Nephron progenitor cell (in vitro differentiated cells): ENCODE results near the gene IL10.

ENCODE experiments used
- DNase-seq: peaks from one replicate; pipeline ENCODE4 v3.0.0; 2021
- H3K27ac Mint-ChIP-seq: 2 replicates; pipeline ENCODE4 v1.8.0; 2021; ENCODE audit warnings: mild to moderate bottlenecking, moderate library complexity, mixed read lengths
- H3K27me3 Mint-ChIP-seq: 2 replicates; pipeline ENCODE4 v1.8.0; 2021; ENCODE audit warnings: mild to moderate bottlenecking, low read depth, mixed read lengths; ENCODE audit not compliant: poor library complexity
- H3K36me3 Mint-ChIP-seq: 2 replicates; pipeline ENCODE4 v1.8.0; 2021; ENCODE audit warnings: low read depth, mixed read lengths
- H3K4me1 Mint-ChIP-seq: 2 replicates; pipeline ENCODE4 v1.8.0; 2021; ENCODE audit warnings: mixed read lengths
- H3K4me3 Mint-ChIP-seq: 2 replicates; pipeline ENCODE4 v1.8.0; 2021; ENCODE audit warnings: mild to moderate bottlenecking, moderate library complexity, mixed read lengths
- H3K9me3 Mint-ChIP-seq: 2 replicates; pipeline ENCODE4 v1.8.0; 2021; ENCODE audit warnings: mild to moderate bottlenecking, moderate library complexity, mixed read lengths
- CTCF ChIP-seq: fragments of 200-600 bp; sonication (generic); IDR thresholded peaks from 2 replicates; pipeline ENCODE4 v1.5.0; 2021; ENCODE audit warnings: antibody characterized with exemption

IL10 gene

GRCh38 chr1:206792939-206793607, 20.8 kb upstream of the IL10 start:
- Mint-ChIP-seq H3K4me1 (peaks cover 44% of the 10 kb centered on the region), H3K27ac (no peak overlapping the region), H3K27me3 (peaks cover 4% of the 10 kb centered on the region), H3K36me3 (no peaks in the 10 kb centered on the region), H3K4me3 (no peak overlapping the region), H3K9me3 (peaks cover 3% of the 10 kb centered on the region)
- DNase-seq = no peak
- no peak for TF ChIP-seq CTCF

DNA sequence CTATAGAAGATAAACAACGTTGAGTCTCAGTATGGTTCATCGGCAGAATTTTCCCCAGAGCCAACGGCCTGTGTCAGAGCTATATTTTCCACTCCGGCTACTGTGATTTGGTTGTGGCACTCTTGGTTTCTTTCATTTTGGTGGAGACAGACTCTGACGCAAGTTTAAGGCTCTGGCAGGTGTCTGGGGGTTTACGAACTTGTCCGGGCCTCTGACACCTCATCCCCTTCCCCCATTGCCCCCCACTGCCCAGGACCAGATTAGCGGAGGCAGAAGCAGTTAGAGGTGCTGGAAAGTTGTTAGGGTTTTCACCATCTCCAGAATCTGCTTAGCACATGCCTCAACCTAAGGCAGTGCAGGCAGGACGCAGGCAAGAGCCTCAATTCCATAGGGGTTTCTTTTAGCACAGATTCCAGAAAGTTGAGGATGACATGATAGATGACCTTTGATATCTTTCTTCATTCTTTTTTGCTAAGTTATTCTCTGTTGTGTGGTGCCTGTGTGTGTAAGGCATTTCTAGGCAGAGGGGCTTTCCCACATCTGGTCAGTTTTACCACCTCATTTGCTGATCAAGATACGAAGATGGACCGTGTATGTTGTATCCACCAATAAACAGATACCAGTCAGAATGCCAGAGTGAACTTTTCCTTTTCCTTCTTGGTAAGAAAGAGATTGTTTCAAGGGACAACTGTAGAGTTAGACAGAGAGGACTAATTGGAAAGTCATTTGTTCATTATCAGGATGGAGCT, 18.4 kb upstream of the IL10 start:
- Mint-ChIP-seq H3K9me3 (peaks cover 3% of the 10 kb centered on the region), H3K36me3 (no peaks in the 10 kb centered on the region), H3K4me1 (peaks cover 46% of the 10 kb centered on the region), H3K4me3 (no peak overlapping the region), H3K27me3 (peaks cover 4% of the 10 kb centered on the region), H3K27ac (no peak overlapping the region)
- TF ChIP-seq CTCF = no peak
- no peak for DNase-seq

DNA sequence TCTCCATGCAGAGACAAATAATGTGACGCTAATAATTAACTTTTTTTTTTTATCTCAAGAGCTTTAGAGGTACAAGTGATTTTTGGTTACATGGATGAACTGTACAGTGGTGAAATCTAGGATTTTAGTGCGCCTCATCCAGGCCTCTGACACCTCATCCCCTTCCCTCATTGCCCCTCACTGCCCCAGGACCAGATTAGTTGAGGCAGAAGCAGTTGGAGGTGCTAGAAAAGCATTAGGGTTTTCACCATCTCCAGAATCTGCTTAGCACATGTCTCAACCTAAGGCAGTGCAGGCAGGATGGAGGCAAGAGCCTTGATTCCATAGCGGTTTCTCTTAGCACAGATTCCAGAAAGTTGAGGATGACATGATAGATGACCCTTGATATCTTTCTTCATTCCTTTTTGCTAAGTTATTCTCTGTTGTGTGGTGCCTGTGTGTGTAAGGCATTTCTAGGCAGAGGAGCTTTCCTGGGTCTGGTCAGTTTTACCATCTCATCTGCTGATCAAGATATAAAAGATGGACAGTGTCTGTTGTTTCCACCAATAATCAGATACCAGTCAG, 16.3 kb upstream of the IL10 start:
- Mint-ChIP-seq H3K4me1 (peaks cover 56% of the 10 kb centered on the region), H3K27me3 (peaks cover 7% of the 10 kb centered on the region), H3K4me3 (no peak overlapping the region), H3K27ac (no peak overlapping the region), H3K36me3 (no peaks in the 10 kb centered on the region), H3K9me3 (no peaks in the 10 kb centered on the region)
- no peak for TF ChIP-seq CTCF
- no peak for DNase-seq

GRCh38 chr1:206787891-206788290, 15.6 kb upstream of the IL10 start:
- DNase-seq = no peak
- H3K4me3 Mint-ChIP-seq = no peak overlapping the region
- H3K27me3 Mint-ChIP-seq = peaks cover 10% of the 10 kb centered on the region
- H3K36me3 Mint-ChIP-seq = no peaks in the 10 kb centered on the region
- H3K27ac Mint-ChIP-seq = peak overlapping the region; percentile 28
- peaks cover 51% of the 10 kb centered on the region for H3K4me1 Mint-ChIP-seq
- no peak for TF ChIP-seq CTCF
- no peaks in the 10 kb centered on the region for H3K9me3 Mint-ChIP-seq

DNA sequence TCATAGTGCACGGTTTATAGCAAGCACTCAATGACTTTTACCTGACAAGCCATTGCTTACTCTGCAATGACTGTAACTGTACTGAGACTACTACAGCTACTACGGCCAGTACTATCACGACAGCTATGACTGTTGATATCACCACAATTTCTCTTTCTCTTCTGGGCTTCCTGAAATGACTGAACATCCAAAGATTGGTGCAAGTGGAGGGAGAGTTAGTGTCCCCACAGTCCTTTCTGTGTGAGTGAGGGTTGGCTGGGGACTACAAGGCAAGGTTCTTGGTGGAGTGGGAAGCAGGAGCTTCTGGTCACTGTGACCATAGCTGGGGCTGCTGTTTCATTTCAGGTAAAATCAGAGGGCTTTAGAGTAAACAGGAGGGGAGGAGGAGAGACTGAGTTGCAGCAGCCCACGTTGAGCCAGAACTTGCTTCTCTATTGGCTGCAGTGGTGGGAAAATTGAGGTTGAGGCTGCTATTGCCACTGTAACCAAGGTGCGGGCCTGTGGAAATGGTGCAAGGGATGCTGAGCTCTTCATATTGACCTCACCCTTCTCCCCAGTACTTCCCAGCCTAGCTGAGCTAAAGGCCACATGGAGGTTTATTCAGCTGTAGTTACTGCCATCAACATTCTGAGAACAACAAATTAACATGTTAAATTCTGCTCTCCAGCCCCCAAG, 14.1 kb upstream of the IL10 start:
- H3K27me3 Mint-ChIP-seq = peaks cover 6% of the 10 kb centered on the region
- H3K27ac Mint-ChIP-seq = no peak overlapping the region
- H3K4me3 Mint-ChIP-seq = no peak overlapping the region
- DNase-seq = no peak
- H3K9me3 Mint-ChIP-seq = no peaks in the 10 kb centered on the region
- TF ChIP-seq CTCF = no peak
- peaks cover 54% of the 10 kb centered on the region for H3K4me1 Mint-ChIP-seq
- no peaks in the 10 kb centered on the region for H3K36me3 Mint-ChIP-seq
